Measurements from ENCODE around the gene ASH1L.

DNA sequence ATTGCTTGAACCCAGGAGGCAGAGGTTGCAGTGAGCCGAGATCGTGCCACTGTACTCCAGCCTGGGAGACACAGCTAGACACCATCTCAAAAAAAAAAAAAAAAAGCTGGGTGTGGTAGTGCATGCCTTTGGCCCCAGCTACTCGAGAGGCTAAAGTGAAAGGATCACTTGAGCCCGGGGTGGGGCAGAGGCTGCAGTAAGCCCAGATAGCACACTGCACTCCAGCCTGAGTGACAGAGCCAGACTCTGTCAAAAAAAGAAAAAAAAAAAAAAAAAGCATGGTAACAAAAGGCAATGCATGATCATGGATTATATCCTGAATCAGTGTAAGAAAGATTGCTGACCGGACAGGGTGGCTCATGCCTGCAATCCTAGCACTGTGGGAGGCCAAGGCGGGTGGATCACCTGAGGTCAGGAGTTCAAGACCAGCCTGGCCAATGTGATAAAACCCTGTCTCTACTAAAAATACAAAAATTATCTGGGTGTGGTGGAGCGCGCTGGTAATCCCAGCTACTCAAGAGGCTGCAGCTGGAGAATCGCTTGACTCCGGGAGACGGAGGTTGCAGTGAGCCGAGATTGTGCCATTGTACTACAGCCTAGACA, 165.6 kb downstream of the ASH1L start:
- TF ChIP-seq POLR2A (IDR thresholded peaks at IDR 0.05; ENCODE audit: low read depth, low read length) (no peak), POLR2AphosphoS5 (IDR thresholded peaks at IDR 0.05; ENCODE audit: low read depth, low read length) (no peak), POU2F2 (IDR thresholded peaks at IDR 0.05; ENCODE audit: low read depth, low read length) (no peak), SPI1 (IDR thresholded peaks at IDR 0.05; ENCODE audit: low read depth, low read length) (no peak), PAX5 (IDR thresholded peaks at IDR 0.05; ENCODE audit: insufficient read depth, low read length, severe bottlenecking) (no peak), TAF1 (IDR thresholded peaks at IDR 0.05; ENCODE audit: low read depth, low read length) (no peak)

Data from GM12891 (cell line).